ENCODE data around the gene PCSK4.

DNA sequence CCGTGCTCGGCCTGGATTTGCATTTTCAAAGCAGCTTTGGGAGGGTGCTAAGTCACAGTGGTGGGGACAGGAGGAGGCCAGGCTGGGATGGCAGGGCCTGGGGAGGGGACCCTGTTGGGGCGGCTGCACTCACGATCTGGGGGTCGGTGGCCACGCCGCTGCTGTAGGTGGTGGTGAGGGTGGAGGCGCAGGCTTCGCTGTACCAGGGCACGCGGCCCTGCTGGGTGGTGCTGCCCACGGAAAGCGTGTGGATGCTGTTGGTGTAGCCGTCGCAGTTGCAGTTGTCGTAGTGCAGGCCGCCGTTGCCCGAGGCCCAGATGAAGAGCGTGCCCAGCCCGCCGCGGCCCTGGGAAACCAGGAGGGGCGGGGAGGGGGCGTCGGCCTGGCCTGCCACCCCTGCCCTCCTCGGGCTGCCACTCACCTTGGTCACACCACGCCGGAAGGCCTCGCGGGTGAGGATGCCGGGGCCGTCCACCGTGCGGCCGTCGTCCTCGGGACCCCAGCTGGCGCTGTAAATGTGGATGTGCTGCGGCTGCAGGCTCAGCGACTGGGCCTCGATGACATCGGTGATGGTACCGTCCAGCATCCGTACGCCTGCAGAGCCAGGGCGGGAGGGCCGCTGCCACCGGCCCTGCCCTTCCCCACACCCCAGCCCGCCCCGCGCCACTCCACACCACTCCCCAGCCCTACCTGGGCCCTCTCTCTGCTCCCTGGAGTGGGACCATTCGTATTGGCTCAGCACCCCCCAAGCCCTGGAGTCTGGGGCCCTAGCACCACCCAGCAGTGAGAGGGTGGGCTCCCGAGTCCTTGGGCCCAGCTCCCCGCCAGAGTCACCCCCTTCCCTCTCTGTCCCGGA is 3.2 kb downstream of the PCSK4 start:
- no peak for TF ChIP-seq FOXA1 (IDR thresholded peaks at IDR 0.05)
- TF ChIP-seq SP1 (IDR thresholded peaks at IDR 0.05), result no peak
- TF ChIP-seq L3MBTL2 (conservative IDR thresholded peaks at IDR 0.05), result no peak
- TF ChIP-seq FOXM1 (IDR thresholded peaks at IDR 0.05; ENCODE audit: borderline replicate concordance), result no peak
- TF ChIP-seq BHLHE40 (IDR thresholded peaks at IDR 0.05; ENCODE audit: borderline replicate concordance), result no peak
- TF ChIP-seq ARNT (IDR thresholded peaks at IDR 0.05), result no peak
- TF ChIP-seq SUZ12 (IDR thresholded peaks at IDR 0.05), result no peak
- no peak for TF ChIP-seq FOXK2 (IDR thresholded peaks at IDR 0.05)
- TF ChIP-seq ZNF384 (IDR thresholded peaks at IDR 0.05), result no peak
- TF ChIP-seq NFRKB (IDR thresholded peaks at IDR 0.05), result no peak
- TF ChIP-seq, protein P1, sequence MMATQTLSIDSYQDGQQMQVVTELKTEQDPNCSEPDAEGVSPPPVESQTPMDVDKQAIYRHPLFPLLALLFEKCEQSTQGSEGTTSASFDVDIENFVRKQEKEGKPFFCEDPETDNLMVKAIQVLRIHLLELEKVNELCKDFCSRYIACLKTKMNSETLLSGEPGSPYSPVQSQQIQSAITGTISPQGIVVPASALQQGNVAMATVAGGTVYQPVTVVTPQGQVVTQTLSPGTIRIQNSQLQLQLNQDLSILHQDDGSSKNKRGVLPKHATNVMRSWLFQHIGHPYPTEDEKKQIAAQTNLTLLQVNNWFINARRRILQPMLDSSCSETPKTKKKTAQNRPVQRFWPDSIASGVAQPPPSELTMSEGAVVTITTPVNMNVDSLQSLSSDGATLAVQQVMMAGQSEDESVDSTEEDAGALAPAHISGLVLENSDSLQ (IDR thresholded peaks at IDR 0.05), result no peak
- TF ChIP-seq ELF4 (IDR thresholded peaks at IDR 0.05), result no peak
- no peak for TF ChIP-seq TARDBP (IDR thresholded peaks at IDR 0.05)
- no peak for TF ChIP-seq LEF1 (IDR thresholded peaks at IDR 0.05; ENCODE audit: borderline replicate concordance)
